ENCODE results near the gene NANP. TPM values are rescaled to one million over a fixed set of nuclear protein-coding genes. Genes with fewer than 3 reads are reported as not detected.

The NANP gene
- total and polyA plus RNA-seq, 2 of the 13 experiments (the other 11 are each of a cell fraction or from before 2014, with no cell fraction given), result 8.9 to 21.5 TPM

DNA sequence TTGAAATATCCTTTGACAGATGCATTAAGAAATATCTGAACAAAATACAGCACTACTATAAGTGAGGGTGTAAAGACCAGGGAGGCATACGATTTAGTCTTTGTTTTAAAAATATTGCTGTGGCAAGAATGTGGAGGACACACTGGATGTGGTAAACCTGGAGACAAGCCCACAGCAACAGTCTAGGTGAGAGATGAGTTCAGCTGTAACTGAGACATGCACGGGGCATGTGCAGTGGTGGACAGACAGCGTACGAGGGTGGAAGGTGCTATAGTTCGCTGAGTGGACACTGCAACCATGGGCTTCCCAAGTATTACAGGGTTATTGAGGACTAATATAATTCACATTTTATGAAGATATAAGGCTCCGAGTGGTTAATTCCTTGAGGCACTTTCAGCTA, 1.8 kb downstream of the NANP start (continued):
- no peak for TF ChIP-seq ZSCAN30 (CRISPR knock-in tag; IDR thresholded peaks at IDR 0.05)
- TF ChIP-seq, protein P1, sequence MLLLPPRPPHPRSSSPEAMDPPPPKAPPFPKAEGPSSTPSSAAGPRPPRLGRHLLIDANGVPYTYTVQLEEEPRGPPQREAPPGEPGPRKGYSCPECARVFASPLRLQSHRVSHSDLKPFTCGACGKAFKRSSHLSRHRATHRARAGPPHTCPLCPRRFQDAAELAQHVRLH (CRISPR knock-in tag; IDR thresholded peaks at IDR 0.05; ENCODE audit: borderline replicate concordance, low read depth), result no peak
- TF ChIP-seq ZNF598 (CRISPR knock-in tag; IDR thresholded peaks at IDR 0.05; ENCODE audit: borderline replicate concordance), result no peak
- no peak for TF ChIP-seq SMYD3 (CRISPR knock-in tag; IDR thresholded peaks at IDR 0.05)
- no peak for TF ChIP-seq ZNF264 (CRISPR knock-in tag; IDR thresholded peaks at IDR 0.05)
- no peak for TF ChIP-seq NR1H2 (CRISPR knock-in tag; IDR thresholded peaks at IDR 0.05; ENCODE audit: borderline replicate concordance, low read depth)
- TF ChIP-seq ZNF24 (IDR thresholded peaks at IDR 0.05), result no peak
- TF ChIP-seq SETDB1 (CRISPR knock-in tag; IDR thresholded peaks at IDR 0.05; ENCODE audit: borderline replicate concordance), result no peak
- TF ChIP-seq, protein P2, sequence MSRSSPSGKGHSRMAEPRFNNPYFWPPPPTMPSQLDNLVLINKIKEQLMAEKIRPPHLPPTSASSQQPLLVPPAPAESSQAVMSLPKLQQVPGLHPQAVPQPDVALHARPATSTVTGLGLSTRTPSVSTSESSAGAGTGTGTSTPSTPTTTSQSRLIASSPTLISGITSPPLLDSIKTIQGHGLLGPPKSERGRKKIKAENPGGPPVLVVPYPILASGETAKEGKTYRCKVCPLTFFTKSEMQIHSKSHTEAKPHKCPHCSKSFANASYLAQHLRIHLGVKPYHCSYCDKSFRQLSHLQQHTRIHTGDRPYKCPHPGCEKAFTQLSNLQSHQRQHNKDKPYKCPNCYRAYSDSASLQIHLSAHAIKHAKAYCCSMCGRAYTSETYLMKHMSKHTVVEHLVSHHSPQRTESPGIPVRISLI (CRISPR knock-in tag; IDR thresholded peaks at IDR 0.05; ENCODE audit: borderline replicate concordance), result no peak
- no peak for TF ChIP-seq HMG20A (CRISPR knock-in tag; IDR thresholded peaks at IDR 0.05; ENCODE audit: borderline replicate concordance)
- TF ChIP-seq ZNF605 (CRISPR knock-in tag; IDR thresholded peaks at IDR 0.05), result no peak
- TF ChIP-seq SOX13 (IDR thresholded peaks at IDR 0.05), result no peak
- TF ChIP-seq SOX13 (CRISPR knock-in tag; conservative IDR thresholded peaks at IDR 0.05 in 1 of 2, IDR thresholded peaks at IDR 0.05 in 1 of 2), result no peak; a peak in 1 of 4 replicates
- TF ChIP-seq RXRB (CRISPR knock-in tag; IDR thresholded peaks at IDR 0.05; ENCODE audit: borderline replicate concordance), result no peak
- TF ChIP-seq, protein P3, sequence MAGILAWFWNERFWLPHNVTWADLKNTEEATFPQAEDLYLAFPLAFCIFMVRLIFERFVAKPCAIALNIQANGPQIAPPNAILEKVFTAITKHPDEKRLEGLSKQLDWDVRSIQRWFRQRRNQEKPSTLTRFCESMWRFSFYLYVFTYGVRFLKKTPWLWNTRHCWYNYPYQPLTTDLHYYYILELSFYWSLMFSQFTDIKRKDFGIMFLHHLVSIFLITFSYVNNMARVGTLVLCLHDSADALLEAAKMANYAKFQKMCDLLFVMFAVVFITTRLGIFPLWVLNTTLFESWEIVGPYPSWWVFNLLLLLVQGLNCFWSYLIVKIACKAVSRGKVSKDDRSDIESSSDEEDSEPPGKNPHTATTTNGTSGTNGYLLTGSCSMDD (CRISPR knock-in tag; IDR thresholded peaks at IDR 0.05), result no peak
- TF ChIP-seq ZNF12 (CRISPR knock-in tag; IDR thresholded peaks at IDR 0.05), result peak; percentile 24; the same call in 1 of the 2 replicates
- no peak for TF ChIP-seq ONECUT2 (CRISPR knock-in tag; IDR thresholded peaks at IDR 0.05)
- TF ChIP-seq, protein P4, sequence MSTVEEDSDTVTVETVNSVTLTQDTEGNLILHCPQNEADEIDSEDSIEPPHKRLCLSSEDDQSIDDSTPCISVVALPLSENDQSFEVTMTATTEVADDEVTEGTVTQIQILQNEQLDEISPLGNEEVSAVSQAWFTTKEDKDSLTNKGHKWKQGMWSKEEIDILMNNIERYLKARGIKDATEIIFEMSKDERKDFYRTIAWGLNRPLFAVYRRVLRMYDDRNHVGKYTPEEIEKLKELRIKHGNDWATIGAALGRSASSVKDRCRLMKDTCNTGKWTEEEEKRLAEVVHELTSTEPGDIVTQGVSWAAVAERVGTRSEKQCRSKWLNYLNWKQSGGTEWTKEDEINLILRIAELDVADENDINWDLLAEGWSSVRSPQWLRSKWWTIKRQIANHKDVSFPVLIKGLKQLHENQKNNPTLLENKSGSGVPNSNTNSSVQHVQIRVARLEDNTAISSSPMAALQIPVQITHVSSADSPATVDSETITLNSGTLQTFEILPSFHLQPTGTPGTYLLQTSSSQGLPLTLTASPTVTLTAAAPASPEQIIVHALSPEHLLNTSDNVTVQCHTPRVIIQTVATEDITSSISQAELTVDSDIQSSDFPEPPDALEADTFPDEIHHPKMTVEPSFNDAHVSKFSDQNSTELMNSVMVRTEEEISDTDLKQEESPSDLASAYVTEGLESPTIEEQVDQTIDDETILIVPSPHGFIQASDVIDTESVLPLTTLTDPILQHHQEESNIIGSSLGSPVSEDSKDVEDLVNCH (CRISPR knock-in tag; IDR thresholded peaks at IDR 0.05), result no peak
- no peak for TF ChIP-seq ZNF776 (CRISPR knock-in tag; IDR thresholded peaks at IDR 0.05)
- TF ChIP-seq REPIN1 (CRISPR knock-in tag; IDR thresholded peaks at IDR 0.05; ENCODE audit: borderline replicate concordance, low read depth), result no peak
- no peak for TF ChIP-seq GTF2F1 (IDR thresholded peaks at IDR 0.05; ENCODE audit: low read length)
- TF ChIP-seq ZNF558 (CRISPR knock-in tag; IDR thresholded peaks at IDR 0.05; ENCODE audit: borderline replicate concordance), result no peak
- TF ChIP-seq RORA (CRISPR knock-in tag; IDR thresholded peaks at IDR 0.05), result no peak
- TF ChIP-seq THYN1 (CRISPR knock-in tag; IDR thresholded peaks at IDR 0.05; ENCODE audit: borderline replicate concordance, low read depth), result no peak
- TF ChIP-seq, protein P5, sequence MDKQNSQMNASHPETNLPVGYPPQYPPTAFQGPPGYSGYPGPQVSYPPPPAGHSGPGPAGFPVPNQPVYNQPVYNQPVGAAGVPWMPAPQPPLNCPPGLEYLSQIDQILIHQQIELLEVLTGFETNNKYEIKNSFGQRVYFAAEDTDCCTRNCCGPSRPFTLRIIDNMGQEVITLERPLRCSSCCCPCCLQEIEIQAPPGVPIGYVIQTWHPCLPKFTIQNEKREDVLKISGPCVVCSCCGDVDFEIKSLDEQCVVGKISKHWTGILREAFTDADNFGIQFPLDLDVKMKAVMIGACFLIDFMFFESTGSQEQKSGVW (CRISPR knock-in tag; IDR thresholded peaks at IDR 0.05; ENCODE audit: borderline replicate concordance), result no peak
- TF ChIP-seq, protein P6, sequence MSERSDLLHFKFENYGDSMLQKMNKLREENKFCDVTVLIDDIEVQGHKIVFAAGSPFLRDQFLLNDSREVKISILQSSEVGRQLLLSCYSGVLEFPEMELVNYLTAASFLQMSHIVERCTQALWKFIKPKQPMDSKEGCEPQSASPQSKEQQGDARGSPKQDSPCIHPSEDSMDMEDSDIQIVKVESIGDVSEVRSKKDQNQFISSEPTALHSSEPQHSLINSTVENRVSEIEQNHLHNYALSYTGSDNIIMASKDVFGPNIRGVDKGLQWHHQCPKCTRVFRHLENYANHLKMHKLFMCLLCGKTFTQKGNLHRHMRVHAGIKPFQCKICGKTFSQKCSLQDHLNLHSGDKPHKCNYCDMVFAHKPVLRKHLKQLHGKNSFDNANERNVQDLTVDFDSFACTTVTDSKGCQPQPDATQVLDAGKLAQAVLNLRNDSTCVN (CRISPR knock-in tag; IDR thresholded peaks at IDR 0.05; ENCODE audit: borderline replicate concordance), result no peak

Measured in HepG2 (cell line).